Right kidney (tissue), 1 donor: Measurements from ENCODE around the gene PARVA.

Experiments used
- DNase-seq: peaks from one replicate; pipeline ENCODE4 v3.0.0-alpha.2; 2016

The PARVA gene

GRCh38 chr11:12458042-12458441 lies 80.7 kb downstream of the PARVA start:
- DNase-seq = no peak

- no peak for DNase-seq
Observed at GRCh38 chr11:12459374-12459773, 82.0 kb downstream of the PARVA start.

- DNase-seq = no peak
Observed at GRCh38 chr11:12459865-12460444, 82.6 kb downstream of the PARVA start.

GRCh38 chr11:12460466-12460865 lies 83.1 kb downstream of the PARVA start:
- DNase-seq = no peak

- no peak for DNase-seq
Observed at GRCh38 chr11:12461516-12461915, 84.1 kb downstream of the PARVA start.

GRCh38 chr11:12464303-12464702 lies 86.9 kb downstream of the PARVA start:
- no peak for DNase-seq

- no peak for DNase-seq
Observed at GRCh38 chr11:12465332-12465731, 88.0 kb downstream of the PARVA start.

- no peak for DNase-seq
Observed at GRCh38 chr11:12467610-12468009, 90.2 kb downstream of the PARVA start.

- DNase-seq = no peak
Observed at GRCh38 chr11:12469451-12469850, 92.1 kb downstream of the PARVA start.

- no peak for DNase-seq
Observed at GRCh38 chr11:12470236-12470635, 92.9 kb downstream of the PARVA start.

GRCh38 chr11:12472401-12473005 lies 95.1 kb downstream of the PARVA start:
- DNase-seq = no peak

GRCh38 chr11:12473381-12473780 lies 96.0 kb downstream of the PARVA start:
- no peak for DNase-seq

GRCh38 chr11:12474871-12475270 lies 97.5 kb downstream of the PARVA start:
- no peak for DNase-seq

- no peak for DNase-seq
Observed at GRCh38 chr11:12478743-12479142, 101.4 kb downstream of the PARVA start.

- no peak for DNase-seq
Observed at GRCh38 chr11:12480401-12480800, 103.0 kb downstream of the PARVA start.

GRCh38 chr11:12482839-12483238 lies 105.5 kb downstream of the PARVA start:
- no peak for DNase-seq

- DNase-seq = no peak
Observed at GRCh38 chr11:12483604-12484003, 106.2 kb downstream of the PARVA start.

- DNase-seq = no peak
Observed at GRCh38 chr11:12485328-12485727, 108.0 kb downstream of the PARVA start.

- no peak for DNase-seq
Observed at GRCh38 chr11:12489246-12489772, 111.9 kb downstream of the PARVA start.

GRCh38 chr11:12494699-12495098 lies 117.3 kb downstream of the PARVA start:
- no peak for DNase-seq

- DNase-seq = no peak
Observed at GRCh38 chr11:12496181-12497025, 119.0 kb downstream of the PARVA start.

GRCh38 chr11:12497431-12497830 lies 120.1 kb downstream of the PARVA start:
- no peak for DNase-seq

GRCh38 chr11:12499071-12499470 lies 121.7 kb downstream of the PARVA start:
- no peak for DNase-seq
